Esophagus squamous epithelium (tissue), 4 donors: ENCODE data around the gene AFF3.

Experiments
- CTCF ChIP-seq, 6 experiments: fragments of 450-650 bp in 4 of 6; fragments of 200-600 bp in 2 of 6; sonication (generic) in 2 of 6; IDR thresholded peaks; one replicate each; pipeline ENCODE4 v1.5.1; 2016 to 2019; ENCODE audit warnings: antibody characterized with exemption in 6 of 6, mild to moderate bottlenecking in 4 of 6, moderate library complexity in 4 of 6
- POLR2A ChIP-seq, 4 donors: fragments of 450-650 bp; IDR thresholded peaks; one replicate each; pipeline ENCODE4 v1.6.1; 2017; ENCODE audit warnings: antibody characterized with exemption in 4 of 4, mild to moderate bottlenecking in 4 of 4, moderate library complexity in 3 of 4

GRCh38 chr2:99605036-99605435 is 537.4 kb downstream of the AFF3 start:
- TF ChIP-seq CTCF (IDR thresholded peaks at IDR 0.05) (no peak), POLR2A (IDR thresholded peaks at IDR 0.05) (no peak)
